Colonic mucosa (tissue), 4 donors: ENCODE data around the gene GABBR2. TPM values are rescaled to one million over a fixed set of nuclear protein-coding genes. Genes with fewer than 3 reads are reported as not detected.

Source experiments
- DNase-seq: peaks from one replicate; pipeline ENCODE4 v3.0.0-alpha.2; 2020
- H3K27ac ChIP-seq: fragments of 200-600 bp; one replicate; pipeline ENCODE4 v1.8.0; 2021
- H3K27me3 ChIP-seq: fragments of 200-600 bp; one replicate; pipeline ENCODE4 v1.8.0; 2021
- H3K36me3 ChIP-seq: fragments of 200-600 bp; one replicate; pipeline ENCODE4 v1.8.0; 2021
- H3K4me1 ChIP-seq: fragments of 200-600 bp; one replicate; pipeline ENCODE4 v1.8.0; 2021; ENCODE audit warnings: mild to moderate bottlenecking
- H3K4me3 ChIP-seq: fragments of 200-600 bp; one replicate; pipeline ENCODE4 v1.8.0; 2021
- H3K9ac ChIP-seq, 2 donors: one replicate each; pipeline ENCODE4 v1.7.0; 2013; ENCODE audit warnings: control low read depth in 2 of 2, low read depth in 2 of 2, low read length in 2 of 2
- H3K9me3 ChIP-seq: fragments of 200-600 bp; one replicate; pipeline ENCODE4 v1.8.0; 2021
- CTCF ChIP-seq: fragments of 200-600 bp; IDR thresholded peaks from one replicate; pipeline ENCODE4 v1.8.0; 2022; ENCODE audit warnings: antibody characterized with exemption, mild to moderate bottlenecking
- intact Hi-C: fragments of 100-400 bp; cut with DNase I; formaldehyde crosslinking; loops from one replicate; pipeline ENCODE4 v1.14.1; 2022
- total RNA-seq, 2 donors: library from RNA; stranded (reverse); fragmentation: NEBNext Ultra II Directional in 1 of 2; extraction: Animal tissue kit (Norgen Biotek cat#: 25700) in 1 of 2; gene quantifications; one replicate each; pipeline ENCODE4 v1.2.1, GENCODE V29; 2021
- donor health status: healthy.
- donor health status: DM: no; HTN: no; CAD: no.
- donor health status: DM: no; HTN: no; CAD: no.

GABBR2 gene
- total RNA-seq, 2 donors from 2014 or later: 0.05 TPM; not detected in 1

- Histone ChIP-seq H3K4me3 (no peak overlapping the region), H3K4me1 (no peaks in the 10 kb centered on the region), H3K27me3 (no peaks in the 10 kb centered on the region), H3K27ac (no peak overlapping the region), H3K9me3 (no peaks in the 10 kb centered on the region), H3K9ac (no peak overlapping the region), H3K36me3 (no peaks in the 10 kb centered on the region)
- DNase-seq: no peak
- TF ChIP-seq CTCF: no peak
- intact Hi-C loops: no loop called here
Observed at GRCh38 chr9:98500337-98500919, 208.3 kb downstream of the GABBR2 start.

GRCh38 chr9:98495530-98495929, 213.2 kb downstream of the GABBR2 start:
- no peaks in the 10 kb centered on the region for H3K9me3 ChIP-seq

GRCh38 chr9:98494852-98495251, 213.9 kb downstream of the GABBR2 start:
- intact Hi-C loops: no loop called here
- TF ChIP-seq CTCF: no peak

More at GRCh38 chr9:98495530-98495929, 213.2 kb downstream of the GABBR2 start:
- DNase-seq: no peak
- no peaks in the 10 kb centered on the region for H3K4me1 ChIP-seq
- no peaks in the 10 kb centered on the region for H3K36me3 ChIP-seq
- H3K9ac ChIP-seq: no peak overlapping the region
- TF ChIP-seq CTCF: no peak
- no peak overlapping the region for H3K4me3 ChIP-seq
- intact Hi-C loops: no loop called here
- H3K27ac ChIP-seq: no peak overlapping the region
- no peaks in the 10 kb centered on the region for H3K27me3 ChIP-seq

GRCh38 chr9:98491828-98492227, 216.9 kb downstream of the GABBR2 start:
- Histone ChIP-seq H3K27ac (no peak overlapping the region), H3K9ac (no peak overlapping the region), H3K36me3 (no peaks in the 10 kb centered on the region), H3K27me3 (no peaks in the 10 kb centered on the region), H3K4me1 (no peaks in the 10 kb centered on the region), H3K4me3 (no peak overlapping the region), H3K9me3 (no peaks in the 10 kb centered on the region)
- intact Hi-C loops: no loop called here
- no peak for DNase-seq
- TF ChIP-seq CTCF: no peak

More at GRCh38 chr9:98494852-98495251, 213.9 kb downstream of the GABBR2 start:
- no peak overlapping the region for H3K27ac ChIP-seq
- no peak overlapping the region for H3K9ac ChIP-seq
- no peaks in the 10 kb centered on the region for H3K4me1 ChIP-seq
- H3K9me3 ChIP-seq: no peaks in the 10 kb centered on the region
- H3K27me3 ChIP-seq: no peaks in the 10 kb centered on the region
- no peaks in the 10 kb centered on the region for H3K36me3 ChIP-seq
- DNase-seq: no peak
- H3K4me3 ChIP-seq: no peak overlapping the region

- DNase-seq: no peak
- Histone ChIP-seq H3K36me3 (no peaks in the 10 kb centered on the region), H3K27ac (no peak overlapping the region), H3K9ac (no peak overlapping the region), H3K27me3 (no peaks in the 10 kb centered on the region), H3K4me1 (no peaks in the 10 kb centered on the region), H3K4me3 (no peak overlapping the region), H3K9me3 (no peaks in the 10 kb centered on the region)
- TF ChIP-seq CTCF: no peak
- intact Hi-C loops: no loop called here
Observed at GRCh38 chr9:98491231-98491651, 217.5 kb downstream of the GABBR2 start.
